CD4-positive, alpha-beta T cell (primary cell): Measurements from ENCODE around the gene B3GALT5. TPM values are rescaled to one million over a fixed set of nuclear protein-coding genes. Genes with fewer than 3 reads are reported as not detected.

ENCODE experiments used
- ATAC-seq: fragments of 200-7000 bp; cut with Tn5 transposase; one replicate; pipeline ENCODE4 v1.10.0; 2022; ENCODE audit warnings: mild to moderate bottlenecking; ENCODE audit not compliant: poor library complexity
- CTCF ChIA-PET: fragments of 350-600 bp; sonication (Branson Sonifier 250); formaldehyde crosslinking; loops from one replicate; lab custom pipeline; 2021; ENCODE audit warnings: antibody characterized with exemption, inconsistent platforms; lab: Charles Lee
- POLR2A ChIA-PET: fragments of 350-600 bp; sonication (Branson Sonifier 250); formaldehyde crosslinking; loops from one replicate; lab custom pipeline; 2021; ENCODE audit warnings: antibody characterized with exemption, inconsistent platforms; lab: Charles Lee
- DNase-seq, 14 experiments: peaks; one replicate each; pipeline ENCODE4 v3.0.0-alpha.2; 2013 to 2020; ENCODE audit warnings: mixed read lengths in 2 of 14
- H3K27ac ChIP-seq, 2 donors: one replicate each; pipeline versions ENCODE4 v1.5.1 to v1.7.0; 2013; ENCODE audit warnings: low read length in 2 of 2, low read depth in 1 of 2, mild to moderate bottlenecking in 1 of 2
- H3K27me3 ChIP-seq, 2 experiments: 1 replicate in 1 of 2; 2 replicates in 1 of 2; pipeline versions ENCODE4 v1.6.1 to v1.7.0; 2013; ENCODE audit warnings: low read length in 2 of 2, control low read depth in 1 of 2, mild to moderate bottlenecking in 1 of 2, moderate library complexity in 1 of 2; ENCODE audit not compliant: insufficient read depth in 2 of 2, control insufficient read depth in 1 of 2
- H3K36me3 ChIP-seq: one replicate; pipeline ENCODE4 v1.6.1; 2013; ENCODE audit warnings: low read length, control low read depth; ENCODE audit not compliant: insufficient read depth
- H3K4me1 ChIP-seq: one replicate; pipeline ENCODE4 v1.6.1; 2013; ENCODE audit warnings: low read length, control low read depth; ENCODE audit not compliant: insufficient read depth
- H3K4me3 ChIP-seq: one replicate; pipeline ENCODE4 v1.5.1; 2013; ENCODE audit warnings: mild to moderate bottlenecking, low read length, moderate library complexity
- H3K9me3 ChIP-seq, 2 experiments: 1 replicate in 1 of 2; 2 replicates in 1 of 2; pipeline versions ENCODE4 v1.6.1 to v1.7.0; 2013; ENCODE audit warnings: low read length in 2 of 2, mild to moderate bottlenecking in 2 of 2, control low read depth in 1 of 2, moderate library complexity in 1 of 2; ENCODE audit not compliant: control insufficient read depth in 1 of 2, insufficient read depth in 1 of 2
- H3K27ac Mint-ChIP-seq: one replicate; pipeline ENCODE4 v1.8.0; 2020; ENCODE audit warnings: mixed read lengths
- H3K27me3 Mint-ChIP-seq: one replicate; pipeline ENCODE4 v1.8.0; 2021; ENCODE audit warnings: mixed read lengths
- H3K36me3 Mint-ChIP-seq: one replicate; pipeline ENCODE4 v1.8.0; 2021; ENCODE audit warnings: low read depth, mixed read lengths
- H3K4me1 Mint-ChIP-seq: one replicate; pipeline ENCODE4 v1.8.0; 2021; ENCODE audit warnings: low read depth, mixed read lengths
- H3K4me3 Mint-ChIP-seq: one replicate; pipeline ENCODE4 v1.8.0; 2020; ENCODE audit warnings: mild to moderate bottlenecking, mixed read lengths
- H3K9me3 Mint-ChIP-seq: one replicate; pipeline ENCODE4 v1.8.0; 2020; ENCODE audit warnings: mixed read lengths
- intact Hi-C, 2 experiments: fragments of 100-400 bp; cut with DNase I in 1 of 2; cut with micrococcal nuclease in 1 of 2; formaldehyde crosslinking; loops; one replicate each; pipeline versions ENCODE4 v1.15.1 to v1.9.0; 2023 to 2025; cut with DNase I, micrococcal nuclease
- total RNA-seq, 174 experiments: library from RNA in 2 of 174; stranded (reverse) in 2 of 174; gene quantifications; one replicate each; pipeline ENCODE4 v1.2.3 and lab custom pipeline; 2021 to 2026
- TF ChIP-seq, protein P1 (sequence below): fragments of 200-600 bp; IDR thresholded peaks from one replicate; pipeline ENCODE4 v1.8.0; 2022; ENCODE audit warnings: antibody characterized with exemption, mild to moderate bottlenecking

B3GALT5 gene
- total RNA-seq, 2 experiments from 2014 or later = not detected

DNA sequence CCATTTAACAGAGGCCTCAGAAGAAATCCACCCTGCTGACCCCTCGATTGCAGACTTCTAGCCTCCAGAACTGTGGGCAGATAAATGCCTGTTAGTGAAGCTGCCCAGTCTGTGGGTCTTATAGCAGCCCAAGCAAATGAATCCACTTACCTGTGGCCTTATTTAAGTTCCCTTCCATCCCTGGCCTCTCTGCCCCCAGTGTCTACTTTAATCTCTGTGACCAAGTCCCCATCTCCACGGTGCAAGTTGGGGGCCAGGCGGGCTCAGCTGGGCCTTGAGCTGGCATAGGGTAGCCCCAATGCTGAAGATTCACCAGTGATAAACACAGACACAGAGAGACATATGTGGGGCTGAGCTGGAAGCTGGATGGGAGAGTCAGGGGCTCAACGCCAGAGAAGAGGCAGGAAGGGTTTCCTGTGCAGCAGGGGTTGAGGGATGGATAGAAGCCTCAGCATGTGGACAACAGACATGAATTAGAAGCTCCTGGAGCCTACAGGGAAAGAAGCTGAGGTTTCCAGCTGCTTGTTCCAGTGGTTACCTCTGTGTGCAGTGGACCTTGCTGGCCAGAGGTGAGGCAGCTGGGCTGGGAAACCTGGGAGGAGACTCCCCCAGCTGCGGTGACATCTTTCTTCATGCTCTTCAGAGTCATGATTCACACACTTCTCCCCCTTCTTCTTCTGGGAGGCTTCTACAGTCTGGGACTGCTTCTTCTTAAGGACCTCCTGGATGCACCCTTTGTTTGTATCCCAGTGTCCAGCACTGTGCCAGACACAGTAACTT, 13.4 kb upstream of the B3GALT5 start:
- ATAC-seq (no peak), DNase-seq (no peak)
- Histone ChIP-seq H3K4me1 (no peaks in the 10 kb centered on the region), H3K4me3 (no peak overlapping the region), H3K27me3 (no peaks in the 10 kb centered on the region), H3K36me3 (no peaks in the 10 kb centered on the region), H3K9me3 (peaks cover 0 to 16% of the 10 kb centered on the region in 2 experiments), H3K27ac (no peak overlapping the region)
- CTCF ChIA-PET = no interaction called here
- POLR2A ChIA-PET = no interaction called here
- Mint-ChIP-seq H3K27ac (no peak overlapping the region), H3K36me3 (no peaks in the 10 kb centered on the region), H3K9me3 (no peaks in the 10 kb centered on the region), H3K4me1 (no peaks in the 10 kb centered on the region), H3K4me3 (no peak overlapping the region), H3K27me3 (peaks cover 15% of the 10 kb centered on the region)
- intact Hi-C loops = no loop called here
- TF ChIP-seq, protein P1, sequence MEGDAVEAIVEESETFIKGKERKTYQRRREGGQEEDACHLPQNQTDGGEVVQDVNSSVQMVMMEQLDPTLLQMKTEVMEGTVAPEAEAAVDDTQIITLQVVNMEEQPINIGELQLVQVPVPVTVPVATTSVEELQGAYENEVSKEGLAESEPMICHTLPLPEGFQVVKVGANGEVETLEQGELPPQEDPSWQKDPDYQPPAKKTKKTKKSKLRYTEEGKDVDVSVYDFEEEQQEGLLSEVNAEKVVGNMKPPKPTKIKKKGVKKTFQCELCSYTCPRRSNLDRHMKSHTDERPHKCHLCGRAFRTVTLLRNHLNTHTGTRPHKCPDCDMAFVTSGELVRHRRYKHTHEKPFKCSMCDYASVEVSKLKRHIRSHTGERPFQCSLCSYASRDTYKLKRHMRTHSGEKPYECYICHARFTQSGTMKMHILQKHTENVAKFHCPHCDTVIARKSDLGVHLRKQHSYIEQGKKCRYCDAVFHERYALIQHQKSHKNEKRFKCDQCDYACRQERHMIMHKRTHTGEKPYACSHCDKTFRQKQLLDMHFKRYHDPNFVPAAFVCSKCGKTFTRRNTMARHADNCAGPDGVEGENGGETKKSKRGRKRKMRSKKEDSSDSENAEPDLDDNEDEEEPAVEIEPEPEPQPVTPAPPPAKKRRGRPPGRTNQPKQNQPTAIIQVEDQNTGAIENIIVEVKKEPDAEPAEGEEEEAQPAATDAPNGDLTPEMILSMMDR = no peak

DNA sequence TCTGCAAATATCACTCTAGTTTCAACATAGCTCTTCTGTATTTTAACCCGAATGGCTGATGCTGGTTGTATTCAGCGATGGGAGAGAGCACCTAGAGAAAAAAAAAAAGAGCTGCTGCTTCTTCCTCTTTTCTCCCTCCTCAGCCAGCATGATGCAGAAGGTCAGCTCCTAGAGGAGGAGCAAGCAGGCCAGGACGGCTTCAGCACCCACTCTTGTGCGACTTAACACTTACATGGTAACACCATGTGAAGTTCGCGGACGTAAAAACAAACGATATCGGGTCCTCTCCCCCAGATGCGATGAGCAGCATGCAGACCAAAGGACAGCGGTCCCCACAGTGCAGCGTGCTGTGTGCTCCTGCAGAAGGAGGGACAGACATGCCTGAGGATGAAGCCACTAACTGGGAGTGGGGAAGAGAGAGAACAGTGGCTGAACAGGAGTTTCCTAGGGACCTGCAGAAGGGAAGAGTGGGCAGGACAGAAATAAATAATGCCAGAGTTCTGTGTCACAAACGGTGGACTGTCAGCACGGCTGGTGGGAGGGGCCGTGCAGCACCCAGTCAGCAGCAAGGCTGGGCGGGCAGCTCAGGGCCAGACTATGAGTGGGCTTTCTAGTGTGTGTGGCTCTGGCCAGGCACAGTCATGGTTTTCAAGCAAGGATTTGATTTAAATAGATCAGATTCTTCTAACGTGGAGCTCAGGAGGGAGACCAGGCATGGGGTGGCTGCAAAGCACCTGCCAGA, 11.4 kb upstream of the B3GALT5 start:
- CTCF ChIA-PET = no interaction called here
- Mint-ChIP-seq H3K4me3 (no peak overlapping the region), H3K36me3 (no peaks in the 10 kb centered on the region), H3K9me3 (no peaks in the 10 kb centered on the region), H3K4me1 (no peaks in the 10 kb centered on the region), H3K27ac (no peak overlapping the region), H3K27me3 (peaks cover 10% of the 10 kb centered on the region)
- no peak for ATAC-seq
- DNase-seq = no peak
- POLR2A ChIA-PET = no interaction called here
- TF ChIP-seq, protein P1 = no peak
- Histone ChIP-seq H3K9me3 (peaks cover 0 to 21% of the 10 kb centered on the region in 2 experiments), H3K4me1 (no peaks in the 10 kb centered on the region), H3K27ac (no peak overlapping the region), H3K4me3 (no peak overlapping the region), H3K36me3 (no peaks in the 10 kb centered on the region), H3K27me3 (no peaks in the 10 kb centered on the region)
- intact Hi-C loops = no loop called here

DNA sequence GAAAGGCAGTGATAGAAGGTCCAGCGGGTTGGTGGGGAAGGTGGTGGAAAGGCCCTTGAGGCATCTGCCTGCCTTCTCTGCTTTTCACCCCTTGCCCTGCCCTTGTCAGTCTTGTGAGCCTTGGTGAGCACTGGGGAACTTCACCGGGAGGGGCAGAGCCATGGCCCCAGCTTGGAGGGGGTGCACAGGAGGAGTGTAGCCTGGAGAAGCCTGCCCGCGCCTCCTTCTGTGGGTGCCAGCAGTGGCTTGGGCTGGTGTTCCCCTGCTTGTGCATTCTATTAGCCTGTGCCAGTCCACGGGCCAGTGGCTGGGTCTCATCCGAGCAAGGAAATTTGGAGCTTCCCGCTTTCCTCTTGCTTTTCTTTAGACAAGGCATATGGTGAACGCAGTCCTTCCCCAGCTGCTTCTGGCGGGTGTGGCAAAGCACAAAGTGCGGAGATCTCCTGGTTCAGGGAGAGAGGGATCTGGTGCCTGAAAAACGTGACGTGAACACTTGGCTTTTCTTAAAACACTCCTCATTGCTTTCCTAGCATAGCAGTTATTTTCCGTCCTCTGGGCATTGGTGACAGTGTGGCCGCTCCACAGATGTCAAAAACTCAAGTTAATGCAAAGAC, 10.6 kb upstream of the B3GALT5 start:
- no peaks in the 10 kb centered on the region for H3K36me3 Mint-ChIP-seq
- no peak overlapping the region for H3K27ac Mint-ChIP-seq
- Histone ChIP-seq H3K4me1 (no peaks in the 10 kb centered on the region), H3K27ac (no peak overlapping the region), H3K4me3 (no peak overlapping the region), H3K36me3 (no peaks in the 10 kb centered on the region), H3K27me3 (no peaks in the 10 kb centered on the region), H3K9me3 (peaks cover 0 to 21% of the 10 kb centered on the region in 2 experiments)
- intact Hi-C loops = no loop called here
- H3K4me3 Mint-ChIP-seq = no peak overlapping the region
- ChIA-PET CTCF (no interaction called here), POLR2A (no interaction called here)
- DNase-seq = no peak
- TF ChIP-seq, protein P1 = no peak
- H3K9me3 Mint-ChIP-seq = no peaks in the 10 kb centered on the region
- H3K27me3 Mint-ChIP-seq = peaks cover 10% of the 10 kb centered on the region
- no peaks in the 10 kb centered on the region for H3K4me1 Mint-ChIP-seq
- no peak for ATAC-seq
